Spleen (tissue), 7 donors: ENCODE measurements around the gene BMP2K.
A peak's percentile ranks its signal among the peaks of the same experiment; 100 is the strongest.

ENCODE experiments used
- POLR2A ChIP-seq, 3 donors: fragments of 450-650 bp; IDR thresholded peaks; one replicate each; pipeline ENCODE4 v1.5.1; 2017; ENCODE audit warnings: antibody characterized with exemption in 3 of 3, mild to moderate bottlenecking in 1 of 3
- POLR2AphosphoS5 ChIP-seq, 3 donors: sonication (generic); formaldehyde crosslinking; IDR thresholded peaks; one replicate each; pipeline ENCODE4 v1.5.1; 2017; ENCODE audit warnings: antibody characterized with exemption in 3 of 3
- TF ChIP-seq, protein P1 (sequence below), 11 experiments: fragments of 200-600 bp in 7 of 11; fragments of 450-650 bp in 4 of 11; sonication (generic) in 4 of 11; IDR thresholded peaks in 8 of 11; conservative IDR thresholded peaks in 3 of 11; 1 replicate in 7 of 11; 2 replicates in 4 of 11; pipeline versions ENCODE4 v1.4.0 to v1.8.0; 2016 to 2021; ENCODE audit warnings: antibody characterized with exemption in 11 of 11, inconsistent platforms in 4 of 11, mild to moderate bottlenecking in 1 of 11
- donor health status: DM: no; HTN: no; CAD: no; lungs with moderate emphysema.
- donor health status: DM: no; HTN: no; CAD: no.
- donor health status: DM: no; HTN: no; CAD: no.

DNA sequence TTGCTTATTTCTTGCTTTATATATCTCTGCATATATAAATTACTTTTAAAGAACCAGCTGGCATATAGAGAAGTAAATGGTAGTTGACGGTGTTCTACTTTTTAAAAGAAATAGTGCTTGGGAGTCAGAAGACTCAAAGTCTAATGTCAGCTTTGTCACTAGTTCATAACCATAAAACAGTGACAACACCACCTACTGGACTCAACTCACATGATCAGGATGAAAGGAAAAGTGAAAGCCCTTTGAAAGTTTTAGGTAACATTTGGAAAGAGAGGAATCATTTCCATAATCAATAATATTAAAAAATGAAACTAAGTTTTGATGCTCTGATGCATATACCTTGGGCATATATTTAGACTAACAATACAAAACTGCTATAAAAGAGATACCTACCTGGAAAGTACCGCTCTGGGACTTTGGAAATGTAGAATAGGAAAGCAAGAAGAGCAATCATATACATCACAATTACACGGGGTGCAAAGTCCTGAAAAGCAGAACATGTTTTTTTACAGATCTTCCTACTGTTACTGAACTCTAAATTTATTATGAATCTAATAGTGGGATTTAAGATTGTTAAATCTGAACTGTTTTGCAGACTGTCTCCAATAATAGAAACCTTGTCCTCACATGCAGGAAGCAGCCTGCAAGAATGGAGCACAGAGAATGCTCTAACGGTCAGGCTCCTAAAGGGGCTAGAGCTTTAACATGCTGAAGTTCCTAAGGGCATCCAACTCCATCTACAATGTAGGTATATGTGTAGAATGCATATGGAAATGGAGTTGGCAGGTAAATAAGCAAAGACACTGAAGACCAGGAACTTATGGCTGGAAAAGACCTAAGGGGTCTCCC lies 147.5 kb downstream of the BMP2K start:
- TF ChIP-seq, protein P1, sequence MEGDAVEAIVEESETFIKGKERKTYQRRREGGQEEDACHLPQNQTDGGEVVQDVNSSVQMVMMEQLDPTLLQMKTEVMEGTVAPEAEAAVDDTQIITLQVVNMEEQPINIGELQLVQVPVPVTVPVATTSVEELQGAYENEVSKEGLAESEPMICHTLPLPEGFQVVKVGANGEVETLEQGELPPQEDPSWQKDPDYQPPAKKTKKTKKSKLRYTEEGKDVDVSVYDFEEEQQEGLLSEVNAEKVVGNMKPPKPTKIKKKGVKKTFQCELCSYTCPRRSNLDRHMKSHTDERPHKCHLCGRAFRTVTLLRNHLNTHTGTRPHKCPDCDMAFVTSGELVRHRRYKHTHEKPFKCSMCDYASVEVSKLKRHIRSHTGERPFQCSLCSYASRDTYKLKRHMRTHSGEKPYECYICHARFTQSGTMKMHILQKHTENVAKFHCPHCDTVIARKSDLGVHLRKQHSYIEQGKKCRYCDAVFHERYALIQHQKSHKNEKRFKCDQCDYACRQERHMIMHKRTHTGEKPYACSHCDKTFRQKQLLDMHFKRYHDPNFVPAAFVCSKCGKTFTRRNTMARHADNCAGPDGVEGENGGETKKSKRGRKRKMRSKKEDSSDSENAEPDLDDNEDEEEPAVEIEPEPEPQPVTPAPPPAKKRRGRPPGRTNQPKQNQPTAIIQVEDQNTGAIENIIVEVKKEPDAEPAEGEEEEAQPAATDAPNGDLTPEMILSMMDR (IDR thresholded peaks at IDR 0.05 in 8 of 11, conservative IDR thresholded peaks at IDR 0.05 in 3 of 11): peak in 3 of 11 experiments; percentile 7 to 16 (median 8)
- TF ChIP-seq POLR2AphosphoS5 (IDR thresholded peaks at IDR 0.05): no peak
- TF ChIP-seq POLR2A (IDR thresholded peaks at IDR 0.05): no peak
